GM12878 (cell line): ENCODE data around the gene CTSD. TPM values are rescaled to one million over a fixed set of nuclear protein-coding genes. Genes with fewer than 3 reads are reported as not detected.

Experiments used
- ATAC-seq: fragments of 200-7000 bp; cut with Tn5 transposase; 3 replicates; pipeline ENCODE4 v1.9.1; 2020; ENCODE audit warnings: mild to moderate bottlenecking, moderate library complexity
- BruUV-seq: library from RNA; stranded (reverse); fragments of 400-500 nt; replicated peaks from 2 replicates; lab custom pipeline; 2021; lab: Mats Ljungman, UMichigan
- CTCF ChIA-PET: fragments of 300-600 bp; sonication (Branson Sonifier 250); formaldehyde crosslinking; extraction: SDS; loops from one replicate; lab custom pipeline; 2021; ENCODE audit warnings: inconsistent platforms; lab: Yijun Ruan, JAX
- POLR2A ChIA-PET: fragments of 350-600 bp; formaldehyde crosslinking; extraction: SDS; loops from one replicate; lab custom pipeline; 2021; ENCODE audit warnings: inconsistent platforms; lab: Charles Lee
- RAD21 ChIA-PET: fragments of 300-600 bp; sonication (Branson Sonifier 250); formaldehyde crosslinking; loops from one replicate; lab custom pipeline; 2023; ENCODE audit warnings: antibody characterized with exemption; ENCODE audit not compliant: unreplicated experiment; lab: Charles Lee
- SMC1A ChIA-PET: fragments of 300-600 bp; sonication (Branson Sonifier 250); formaldehyde crosslinking; loops from one replicate; lab custom pipeline; 2023; ENCODE audit not compliant: unreplicated experiment, uncharacterized antibody; lab: Charles Lee
- DNase-seq: peaks from one replicate; pipeline ENCODE4 v3.0.0-alpha.2; 2011; ENCODE audit warnings: low read depth, low spot score
- FAIRE-seq: peaks from 3 replicates; lab custom pipeline; 2011; peaks lifted over from hg19 to GRCh38; lab: Jason Lieb, UNC
- H2AFZ ChIP-seq: 2 replicates; pipeline ENCODE4 v1.6.0; 2011; ENCODE audit warnings: low read depth, low read length, control low read depth; ENCODE audit not compliant: control insufficient read depth
- H3K27ac ChIP-seq: 2 replicates; pipeline ENCODE4 v1.5.1; 2011; ENCODE audit warnings: control low read depth; ENCODE audit not compliant: control insufficient read depth, insufficient read depth
- H3K27me3 ChIP-seq, 2 experiments: replicated peaks in 1 of 2; 2 replicates each; pipeline versions ENCODE4 v1.6.0 to v1.6.1; 2011; ENCODE audit warnings: low read length in 1 of 2; ENCODE audit not compliant: control insufficient read depth in 2 of 2, insufficient read depth in 2 of 2
- H3K36me3 ChIP-seq, 2 experiments: 2 replicates each; pipeline ENCODE4 v1.5.1; 2011; ENCODE audit warnings: low read length in 1 of 2; ENCODE audit not compliant: control insufficient read depth in 2 of 2, insufficient read depth in 2 of 2
- H3K4me1 ChIP-seq: 2 replicates; pipeline ENCODE4 v1.6.1; 2011; ENCODE audit warnings: mild to moderate bottlenecking, low read length, moderate library complexity, mixed read lengths; ENCODE audit not compliant: control insufficient read depth, insufficient read depth
- H3K4me2 ChIP-seq: 2 replicates; pipeline ENCODE4 v1.6.0; 2011; ENCODE audit warnings: control low read depth; ENCODE audit not compliant: control insufficient read depth, insufficient read depth
- H3K4me3 ChIP-seq: fragments of 200-600 bp; sonication (generic); 2 replicates; pipeline ENCODE4 v1.5.1; 2016
- H3K79me2 ChIP-seq: 2 replicates; pipeline ENCODE4 v1.6.0; 2011; ENCODE audit warnings: low read length; ENCODE audit not compliant: control insufficient read depth, insufficient read depth
- H3K9ac ChIP-seq: 2 replicates; pipeline ENCODE4 v1.8.0; 2011; ENCODE audit warnings: low read length, control low read depth, mixed read lengths; ENCODE audit not compliant: control insufficient read depth, insufficient read depth
- H3K9me3 ChIP-seq: replicated peaks from 3 replicates; pipeline ENCODE4 v1.5.1; 2011; ENCODE audit warnings: mild to moderate bottlenecking, low read length; ENCODE audit not compliant: control insufficient read depth, insufficient read depth
- H4K20me1 ChIP-seq: 2 replicates; pipeline ENCODE4 v1.6.0; 2011; ENCODE audit not compliant: control insufficient read depth, insufficient read depth
- ASH2L ChIP-seq: fragments of 300-600, 200-600 bp; sonication (generic); IDR thresholded peaks from 2 replicates; pipeline ENCODE4 v1.6.1; 2017; ENCODE audit warnings: low read depth, mild to moderate bottlenecking, borderline replicate concordance
- ATF7 ChIP-seq: fragments of 450-650 bp; IDR thresholded peaks from 2 replicates; pipeline ENCODE4 v1.6.1; 2016; ENCODE audit warnings: low read depth, mild to moderate bottlenecking
- BCL11A ChIP-seq: IDR thresholded peaks from 2 replicates; pipeline ENCODE4 v1.6.1; 2011; ENCODE audit warnings: low read depth, low read length
- BMI1 ChIP-seq: fragments of 450-650 bp; IDR thresholded peaks from 2 replicates; pipeline ENCODE4 v1.6.1; 2016; ENCODE audit warnings: mild to moderate bottlenecking, moderate library complexity, borderline replicate concordance
- CHD2 ChIP-seq: IDR thresholded peaks from 2 replicates; pipeline ENCODE4 v1.6.1; 2011; ENCODE audit warnings: low read depth, low read length, improper control_type of control experiment, borderline replicate concordance
- CREB1 ChIP-seq: IDR thresholded peaks from 2 replicates; pipeline ENCODE4 v1.6.1; 2012; ENCODE audit warnings: low read depth, mild to moderate bottlenecking, inconsistent platforms
- DPF2 ChIP-seq: fragments of 450-650 bp; IDR thresholded peaks from 2 replicates; pipeline ENCODE4 v1.6.1; 2017; ENCODE audit warnings: mild to moderate bottlenecking
- EZH2 ChIP-seq: IDR thresholded peaks from 2 replicates; pipeline ENCODE4 v1.6.1; 2012; ENCODE audit warnings: low read depth, mild to moderate bottlenecking, control low read depth, inconsistent platforms, low read length, borderline replicate concordance; ENCODE audit not compliant: control insufficient read depth
- GATAD2B ChIP-seq: fragments of 450-650 bp; conservative IDR thresholded peaks from 2 replicates; pipeline ENCODE4 v1.6.1; 2017; ENCODE audit warnings: low read depth, mild to moderate bottlenecking, moderate library complexity
- HDAC2 ChIP-seq: fragments of 200-600 bp; sonication (generic); IDR thresholded peaks from 2 replicates; pipeline ENCODE4 v1.6.1; 2017
- MTA3 ChIP-seq: IDR thresholded peaks from 2 replicates; pipeline ENCODE4 v1.6.1; 2012; ENCODE audit warnings: low read length, inconsistent platforms, borderline replicate concordance
- NRF1 ChIP-seq: conservative IDR thresholded peaks from 2 replicates; pipeline ENCODE4 v1.6.1; 2011; ENCODE audit warnings: mild to moderate bottlenecking, low read depth, low read length, improper control_type of control experiment
- POLR2A ChIP-seq: IDR thresholded peaks from 2 replicates; pipeline ENCODE4 v1.6.1; 2011; ENCODE audit warnings: low read depth, mild to moderate bottlenecking, low read length
- POU2F2 ChIP-seq: IDR thresholded peaks from 3 replicates; pipeline ENCODE4 v1.6.1; 2011; ENCODE audit warnings: low read depth, mild to moderate bottlenecking, low read length, borderline replicate concordance
- SPI1 ChIP-seq: IDR thresholded peaks from 2 replicates; pipeline ENCODE4 v1.6.1; 2011; ENCODE audit warnings: low read depth, mild to moderate bottlenecking, low read length, moderate library complexity, borderline replicate concordance; ENCODE audit not compliant: insufficient read depth
- STAT1 ChIP-seq: fragments of 450-650 bp; conservative IDR thresholded peaks from 2 replicates; pipeline ENCODE4 v1.6.1; 2014; ENCODE audit warnings: antibody characterized with exemption, mild to moderate bottlenecking
- WGBS: methylation state at CpG from one replicate; pipeline ENCODE4 v1.1.6; 2016; ENCODE audit warnings: low lambda C conversion rate; ENCODE audit not compliant: insufficient replicate concordance, insufficient coverage; ENCODE audit errors: missing lambda C conversion rate; 5-methylcytosine and 5-hydroxymethylcytosine counted together
- in situ Hi-C: fragments of 300-500 bp; cut with MboI; formaldehyde crosslinking; loops from 9 replicates; pipeline ENCODE4 v1.14.3; 2018; ENCODE audit warnings: mixed read lengths
- intact Hi-C: fragments of 100-400 bp; cut with micrococcal nuclease; formaldehyde crosslinking; loops from one replicate; pipeline ENCODE4 v1.14.2; 2022; ENCODE audit not compliant: unreplicated experiment
- polyA plus RNA-seq, 11 experiments: library from polyadenylated mRNA; depleted of rRNA in 4 of 11; unstranded in 6 of 11; stranded (reverse) in 5 of 11; fragments of >200 nt; fragmentation: Nextera tagmentation in 4 of 11; fragmentation: Illumina TruSeq in 1 of 11; extraction: Ambion mirVana in 4 of 11; extraction: Trizol in 1 of 11; gene quantifications; 1 replicate in 1 of 11; 2 replicates in 10 of 11; pipeline versions ENCODE4 v1.2.1 to v1.2.3, GENCODE V29; 2011 to 2016; ENCODE audit warnings: inconsistent platforms in 2 of 11, missing spikeins in 2 of 11, low read depth in 1 of 11
- total RNA-seq, 4 experiments: library from RNA; depleted of rRNA in 3 of 4; stranded (reverse); fragments of >200 nt in 3 of 4; fragmentation: Illumina TruSeq in 1 of 4; extraction: Trizol in 1 of 4; gene quantifications; 2 replicates each; pipeline versions ENCODE4 v1.2.1 to v1.2.3, GENCODE V29; 2013 to 2021
- TF ChIP-seq, protein P1 (sequence below): IDR thresholded peaks from 2 replicates; pipeline ENCODE4 v1.6.1; 2011; ENCODE audit warnings: mild to moderate bottlenecking, low read depth, low read length, moderate library complexity; ENCODE audit not compliant: insufficient replicate concordance
- TF ChIP-seq, protein P2 (sequence below): fragments of 150-350 bp; IDR thresholded peaks from 2 replicates; pipeline ENCODE4 v1.6.1; 2016; ENCODE audit warnings: low read depth, low read length

Gene CTSD
- total and polyA plus RNA-seq, 10 of the 15 experiments (the other 5 are each of a cell fraction or from before 2014, with no cell fraction given), result 0.42 to 54.6 (median 25.0) TPM

DNA sequence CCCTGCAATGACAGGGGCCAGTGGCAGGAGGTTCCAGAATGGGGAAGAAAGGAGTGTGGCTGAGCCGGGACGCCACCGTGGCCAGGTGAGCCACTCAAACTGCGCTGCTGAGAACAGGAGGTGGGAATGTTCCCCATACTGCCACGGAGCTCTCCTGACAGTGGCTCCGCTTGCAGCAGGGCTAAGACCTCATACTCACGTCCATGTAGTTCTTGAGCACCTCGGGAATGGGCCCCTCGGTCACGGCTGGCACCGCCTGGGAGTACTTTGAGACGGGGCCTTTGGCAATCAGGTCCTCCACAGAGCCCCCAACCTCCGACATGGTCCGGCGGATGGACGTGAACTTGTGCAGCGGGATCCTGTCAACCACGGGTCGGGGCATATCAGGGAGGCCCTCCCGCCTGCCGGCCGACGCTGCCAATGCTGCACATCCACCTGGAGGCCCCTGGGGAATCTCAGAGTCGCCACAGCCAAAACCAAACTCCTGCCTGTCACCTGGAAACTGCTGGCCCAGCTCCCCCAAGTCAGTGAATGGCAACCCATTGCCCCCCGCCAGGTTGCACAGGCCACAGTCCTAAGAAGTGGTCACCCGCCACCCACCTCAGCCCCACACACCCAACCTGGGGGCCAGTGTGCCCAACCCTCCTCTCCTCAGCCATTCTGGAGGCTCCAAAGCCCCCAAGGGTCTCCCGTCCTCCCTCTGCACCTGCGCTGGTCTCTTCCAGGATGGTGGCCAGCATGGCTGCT lies 2.4 kb downstream of the CTSD start:
- RAD21 ChIA-PET, result no interaction called here
- intact Hi-C loops, result no loop called here
- Histone ChIP-seq H3K27me3 (no peaks in the 10 kb centered on the region), H3K9ac (no peak overlapping the region), H3K9me3 (no peaks in the 10 kb centered on the region), H3K4me3 (no peak overlapping the region), H3K27ac (no peak overlapping the region), H3K4me1 (peaks cover 12% of the 10 kb centered on the region), H3K4me2 (no peak overlapping the region), H3K79me2 (peaks cover 2% of the 10 kb centered on the region), H2AFZ (no peak overlapping the region), H4K20me1 (no peaks in the 10 kb centered on the region; the same call in 1 of the 2 replicates), H3K36me3 (no peaks in the 10 kb centered on the region)
- TF ChIP-seq EZH2 (no peak), NRF1 (no peak), MTA3 (no peak), BMI1 (no peak), ATF7 (no peak), BCL11A (no peak), CREB1 (no peak), ASH2L (no peak), HDAC2 (no peak), POLR2A (no peak), POU2F2 (no peak), STAT1 (no peak), GATAD2B (no peak), DPF2 (no peak), CHD2 (no peak), SPI1 (no peak)
- TF ChIP-seq, protein P1, sequence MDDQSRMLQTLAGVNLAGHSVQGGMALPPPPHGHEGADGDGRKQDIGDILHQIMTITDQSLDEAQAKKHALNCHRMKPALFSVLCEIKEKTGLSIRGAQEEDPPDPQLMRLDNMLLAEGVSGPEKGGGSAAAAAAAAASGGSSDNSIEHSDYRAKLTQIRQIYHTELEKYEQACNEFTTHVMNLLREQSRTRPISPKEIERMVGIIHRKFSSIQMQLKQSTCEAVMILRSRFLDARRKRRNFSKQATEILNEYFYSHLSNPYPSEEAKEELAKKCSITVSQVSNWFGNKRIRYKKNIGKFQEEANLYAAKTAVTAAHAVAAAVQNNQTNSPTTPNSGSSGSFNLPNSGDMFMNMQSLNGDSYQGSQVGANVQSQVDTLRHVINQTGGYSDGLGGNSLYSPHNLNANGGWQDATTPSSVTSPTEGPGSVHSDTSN, result no peak
- TF ChIP-seq, protein P2, sequence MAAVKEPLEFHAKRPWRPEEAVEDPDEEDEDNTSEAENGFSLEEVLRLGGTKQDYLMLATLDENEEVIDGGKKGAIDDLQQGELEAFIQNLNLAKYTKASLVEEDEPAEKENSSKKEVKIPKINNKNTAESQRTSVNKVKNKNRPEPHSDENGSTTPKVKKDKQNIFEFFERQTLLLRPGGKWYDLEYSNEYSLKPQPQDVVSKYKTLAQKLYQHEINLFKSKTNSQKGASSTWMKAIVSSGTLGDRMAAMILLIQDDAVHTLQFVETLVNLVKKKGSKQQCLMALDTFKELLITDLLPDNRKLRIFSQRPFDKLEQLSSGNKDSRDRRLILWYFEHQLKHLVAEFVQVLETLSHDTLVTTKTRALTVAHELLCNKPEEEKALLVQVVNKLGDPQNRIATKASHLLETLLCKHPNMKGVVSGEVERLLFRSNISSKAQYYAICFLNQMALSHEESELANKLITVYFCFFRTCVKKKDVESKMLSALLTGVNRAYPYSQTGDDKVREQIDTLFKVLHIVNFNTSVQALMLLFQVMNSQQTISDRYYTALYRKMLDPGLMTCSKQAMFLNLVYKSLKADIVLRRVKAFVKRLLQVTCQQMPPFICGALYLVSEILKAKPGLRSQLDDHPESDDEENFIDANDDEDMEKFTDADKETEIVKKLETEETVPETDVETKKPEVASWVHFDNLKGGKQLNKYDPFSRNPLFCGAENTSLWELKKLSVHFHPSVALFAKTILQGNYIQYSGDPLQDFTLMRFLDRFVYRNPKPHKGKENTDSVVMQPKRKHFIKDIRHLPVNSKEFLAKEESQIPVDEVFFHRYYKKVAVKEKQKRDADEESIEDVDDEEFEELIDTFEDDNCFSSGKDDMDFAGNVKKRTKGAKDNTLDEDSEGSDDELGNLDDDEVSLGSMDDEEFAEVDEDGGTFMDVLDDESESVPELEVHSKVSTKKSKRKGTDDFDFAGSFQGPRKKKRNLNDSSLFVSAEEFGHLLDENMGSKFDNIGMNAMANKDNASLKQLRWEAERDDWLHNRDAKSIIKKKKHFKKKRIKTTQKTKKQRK, result no peak
- ATAC-seq, result no peak
- BruUV-seq, result no TSS peak
- CTCF ChIA-PET, result interaction anchor here (1.3 kb wide), 1 partner anchor 67 kb away, joined by 3 read pairs; no protein-coding TSS in a partner anchor
- FAIRE-seq, result no peak
- SMC1A ChIA-PET, result no interaction called here
- in situ Hi-C loops, result no loop called here
- POLR2A ChIA-PET, result no interaction called here
- WGBS, result 92% methylated on average over 28 of the region's 28 CpGs
- no peak for DNase-seq
